Tibial nerve (tissue), 3 donors: ENCODE measurements around the gene S1PR1.

Source experiments
- EP300 ChIP-seq, 2 donors: sonication (generic); formaldehyde crosslinking; IDR thresholded peaks; one replicate each; pipeline ENCODE4 v1.6.1; 2017; ENCODE audit warnings: antibody characterized with exemption in 2 of 2, mild to moderate bottlenecking in 1 of 2
- POLR2A ChIP-seq, 2 donors: fragments of 450-650 bp; IDR thresholded peaks; one replicate each; pipeline ENCODE4 v1.6.1; 2017; ENCODE audit warnings: antibody characterized with exemption in 2 of 2, mild to moderate bottlenecking in 2 of 2, moderate library complexity in 2 of 2

DNA sequence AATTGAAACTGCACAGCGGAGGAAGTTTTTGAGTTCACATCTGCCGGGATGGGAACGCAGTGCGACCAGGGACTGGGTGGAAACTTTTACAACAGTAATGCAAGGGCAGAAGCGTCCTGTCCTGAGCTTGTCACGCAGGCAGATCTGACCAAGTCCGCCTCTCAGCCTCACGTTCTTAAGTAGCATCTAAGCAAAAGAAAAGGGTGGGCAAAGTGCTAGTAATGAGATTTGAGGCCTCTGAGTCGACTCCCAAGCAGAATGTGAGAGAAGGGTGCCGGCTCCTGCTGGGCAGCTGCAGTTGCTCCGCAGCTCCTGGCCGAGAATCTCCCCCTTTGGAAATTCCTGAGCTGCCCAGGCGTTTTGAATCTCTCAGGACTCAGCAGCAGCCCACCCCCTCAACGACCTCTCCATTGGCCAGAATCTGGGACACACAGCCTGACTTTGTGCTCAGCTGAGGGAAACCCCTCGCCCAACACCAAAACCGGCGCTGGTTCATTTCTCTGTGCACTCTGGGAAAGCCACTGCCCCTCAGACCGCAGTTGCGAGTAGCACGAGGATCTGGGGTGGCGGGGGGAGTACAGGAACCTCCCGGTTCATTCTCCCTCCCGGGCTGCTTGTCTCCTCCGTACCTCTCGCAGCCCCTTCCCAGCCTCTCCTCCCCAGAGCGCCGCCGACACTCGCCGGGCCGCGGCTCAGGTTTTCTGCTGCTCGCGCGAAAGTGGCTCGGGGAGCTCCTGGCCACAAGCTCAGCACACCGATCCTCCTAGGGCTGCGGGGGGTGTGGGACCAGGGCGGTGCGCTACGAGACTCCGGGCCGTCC, 913 bp upstream of the S1PR1 start:
- TF ChIP-seq EP300 (IDR thresholded peaks at IDR 0.05), result peak in 1 of 2 donors; percentile 49
- no peak for TF ChIP-seq POLR2A (IDR thresholded peaks at IDR 0.05)
